Measurements from ENCODE around the gene ADH1A. TPM values are rescaled to one million over a fixed set of nuclear protein-coding genes. Genes with fewer than 3 reads are reported as not detected.

Gene ADH1A
- polyA plus RNA-seq, 1 donor from 2014 or later = not detected

- Histone ChIP-seq H3K27ac (ENCODE audit: low read length) (no peak overlapping the region), H3F3A (ENCODE audit: insufficient read depth, low read length, poor library complexity, severe bottlenecking) (no peaks in the 10 kb centered on the region), H3K9me3 (ENCODE audit: low read length) (peaks cover 6% of the 10 kb centered on the region), H3K27me3 (ENCODE audit: insufficient read depth, low read depth, low read length) (no peaks in the 10 kb centered on the region), H2AFZ (ENCODE audit: low read depth, low read length) (no peak overlapping the region), H4K20me1 (ENCODE audit: insufficient read depth) (no peaks in the 10 kb centered on the region), H3K4me3 (ENCODE audit: low read length) (no peak overlapping the region), H3K4me2 (ENCODE audit: low read length) (no peak overlapping the region), H3K36me3 (ENCODE audit: insufficient read depth, low read length) (no peaks in the 10 kb centered on the region), H3K9ac (ENCODE audit: low read length) (no peak overlapping the region), H3K9me2 (ENCODE audit: insufficient read depth, low read length) (no peaks in the 10 kb centered on the region), H3K79me2 (replicated peaks; ENCODE audit: insufficient read depth, low read length) (no peaks in the 10 kb centered on the region)
- no peak for TF ChIP-seq REST (IDR thresholded peaks at IDR 0.05; ENCODE audit: borderline replicate concordance)
- TF ChIP-seq CTCF (IDR thresholded peaks at IDR 0.05; ENCODE audit: poor library complexity, severe bottlenecking) = no peak
- TF ChIP-seq EP300 (conservative IDR thresholded peaks at IDR 0.05; ENCODE audit: poor library complexity, severe bottlenecking) = no peak
- TF ChIP-seq TAF1 (IDR thresholded peaks at IDR 0.05; ENCODE audit: low read depth) = no peak
Measured at GRCh38 chr4:99329876-99330275, 39.1 kb upstream of the ADH1A start.

- Histone ChIP-seq H3K9me2 (ENCODE audit: insufficient read depth, low read length) (no peaks in the 10 kb centered on the region), H4K20me1 (ENCODE audit: insufficient read depth) (no peaks in the 10 kb centered on the region), H3K36me3 (ENCODE audit: insufficient read depth, low read length) (no peaks in the 10 kb centered on the region), H3K4me3 (ENCODE audit: low read length) (no peak overlapping the region), H3K79me2 (replicated peaks; ENCODE audit: insufficient read depth, low read length) (no peaks in the 10 kb centered on the region), H3K27ac (ENCODE audit: low read length) (no peak overlapping the region), H3K9ac (ENCODE audit: low read length) (no peak overlapping the region), H3F3A (ENCODE audit: insufficient read depth, low read length, poor library complexity, severe bottlenecking) (no peaks in the 10 kb centered on the region), H3K27me3 (ENCODE audit: insufficient read depth, low read depth, low read length) (no peaks in the 10 kb centered on the region), H3K4me2 (ENCODE audit: low read length) (no peak overlapping the region), H2AFZ (ENCODE audit: low read depth, low read length) (no peak overlapping the region), H3K9me3 (ENCODE audit: low read length) (peaks cover 6% of the 10 kb centered on the region)
- TF ChIP-seq SMC3 (conservative IDR thresholded peaks at IDR 0.05; ENCODE audit: poor library complexity) = no peak
Measured at GRCh38 chr4:99324979-99325378, 34.2 kb upstream of the ADH1A start.

GRCh38 chr4:99324361-99324760 is 33.6 kb upstream of the ADH1A start:
- Histone ChIP-seq H4K20me1 (ENCODE audit: insufficient read depth) (no peaks in the 10 kb centered on the region), H3K9me2 (ENCODE audit: insufficient read depth, low read length) (no peaks in the 10 kb centered on the region), H3K36me3 (ENCODE audit: insufficient read depth, low read length) (no peaks in the 10 kb centered on the region), H3K79me2 (replicated peaks; ENCODE audit: insufficient read depth, low read length) (no peaks in the 10 kb centered on the region), H3K9me3 (ENCODE audit: low read length) (peaks cover 6% of the 10 kb centered on the region), H2AFZ (ENCODE audit: low read depth, low read length) (no peak overlapping the region), H3K9ac (ENCODE audit: low read length) (no peak overlapping the region), H3K27ac (ENCODE audit: low read length) (no peak overlapping the region), H3K4me2 (ENCODE audit: low read length) (no peak overlapping the region), H3K27me3 (ENCODE audit: insufficient read depth, low read depth, low read length) (no peaks in the 10 kb centered on the region), H3F3A (ENCODE audit: insufficient read depth, low read length, poor library complexity, severe bottlenecking) (no peaks in the 10 kb centered on the region), H3K4me3 (ENCODE audit: low read length) (no peak overlapping the region)
- TF ChIP-seq EZH2 (IDR thresholded peaks at IDR 0.05; ENCODE audit: borderline replicate concordance, insufficient read depth, low read length, poor library complexity, severe bottlenecking) (no peak), EP300 (conservative IDR thresholded peaks at IDR 0.05; ENCODE audit: poor library complexity, severe bottlenecking) (no peak), TAF1 (IDR thresholded peaks at IDR 0.05; ENCODE audit: low read depth) (no peak), REST (IDR thresholded peaks at IDR 0.05; ENCODE audit: borderline replicate concordance) (no peak), CTCF (IDR thresholded peaks at IDR 0.05; ENCODE audit: poor library complexity, severe bottlenecking) (no peak), RAD21 (conservative IDR thresholded peaks at IDR 0.05) (no peak), MXI1 (conservative IDR thresholded peaks at IDR 0.05; ENCODE audit: poor library complexity, severe bottlenecking) (no peak), SMC3 (conservative IDR thresholded peaks at IDR 0.05; ENCODE audit: poor library complexity) (no peak), POLR2AphosphoS5 (IDR thresholded peaks at IDR 0.05) (no peak)

All from neural cell (in vitro differentiated cells).